ENCODE results near the gene MAN1B1.

Gene MAN1B1

GRCh38 chr9:137103206-137103999 lies 16.6 kb downstream of the MAN1B1 start:
- Histone ChIP-seq H3K4me3 (ENCODE audit: low read depth in 1 of 5, low read length in 5 of 5) (no peak overlapping the region), H3K4me1 (ENCODE audit: control insufficient read depth in 5 of 5, insufficient read depth in 5 of 5, low read length in 5 of 5) (no peaks in the 10 kb centered on the region), H3K27ac (ENCODE audit: low read depth, low read length) (no peak overlapping the region), H3K9me3 (ENCODE audit: control insufficient read depth in 5 of 5, low read length in 5 of 5) (no peaks in the 10 kb centered on the region), H3K36me3 (ENCODE audit: control insufficient read depth in 5 of 5, insufficient read depth in 5 of 5, low read length in 5 of 5) (peaks cover 0 to 96% (median 88%) of the 10 kb centered on the region in 5 donors), H3K9ac (ENCODE audit: low read length in 5 of 5) (no peak overlapping the region), H3K27me3 (ENCODE audit: control insufficient read depth in 5 of 5, insufficient read depth in 4 of 5, low read length in 5 of 5) (no peaks in the 10 kb centered on the region)

- no peak overlapping the region for H3K9ac ChIP-seq (ENCODE audit: low read length in 5 of 5)
- peaks cover 0 to 99% (median 95%) of the 10 kb centered on the region in 5 donors for H3K36me3 ChIP-seq (ENCODE audit: control insufficient read depth in 5 of 5, insufficient read depth in 5 of 5, low read length in 5 of 5)
- H3K27ac ChIP-seq (ENCODE audit: low read depth, low read length), result no peak overlapping the region
- no peak overlapping the region for H3K4me3 ChIP-seq (ENCODE audit: low read depth in 1 of 5, low read length in 5 of 5)
- H3K4me1 ChIP-seq (ENCODE audit: control insufficient read depth in 5 of 5, insufficient read depth in 5 of 5, low read length in 5 of 5), result no peaks in the 10 kb centered on the region
- no peaks in the 10 kb centered on the region for H3K27me3 ChIP-seq (ENCODE audit: control insufficient read depth in 5 of 5, insufficient read depth in 4 of 5, low read length in 5 of 5)
- no peaks in the 10 kb centered on the region for H3K9me3 ChIP-seq (ENCODE audit: control insufficient read depth in 5 of 5, low read length in 5 of 5)
These were observed 19.3 kb downstream of the MAN1B1 start for GRCh38 chr9:137105814-137106661.

- peaks cover 0 to 99% (median 90%) of the 10 kb centered on the region in 5 donors for H3K36me3 ChIP-seq (ENCODE audit: control insufficient read depth in 5 of 5, insufficient read depth in 5 of 5, low read length in 5 of 5)
- H3K9me3 ChIP-seq (ENCODE audit: control insufficient read depth in 5 of 5, low read length in 5 of 5), result no peaks in the 10 kb centered on the region
- H3K27me3 ChIP-seq (ENCODE audit: control insufficient read depth in 5 of 5, insufficient read depth in 4 of 5, low read length in 5 of 5), result no peaks in the 10 kb centered on the region
- H3K9ac ChIP-seq (ENCODE audit: low read length in 5 of 5), result no peak overlapping the region
- H3K4me1 ChIP-seq (ENCODE audit: control insufficient read depth in 5 of 5, insufficient read depth in 5 of 5, low read length in 5 of 5), result no peaks in the 10 kb centered on the region
- no peak overlapping the region for H3K27ac ChIP-seq (ENCODE audit: low read depth, low read length)
- H3K4me3 ChIP-seq (ENCODE audit: low read depth in 1 of 5, low read length in 5 of 5), result no peak overlapping the region
These were observed 20.0 kb downstream of the MAN1B1 start for GRCh38 chr9:137106662-137107250.

- Histone ChIP-seq H3K9ac (ENCODE audit: low read length in 5 of 5) (no peak overlapping the region), H3K9me3 (ENCODE audit: control insufficient read depth in 5 of 5, low read length in 5 of 5) (no peaks in the 10 kb centered on the region), H3K27me3 (ENCODE audit: control insufficient read depth in 5 of 5, insufficient read depth in 4 of 5, low read length in 5 of 5) (no peaks in the 10 kb centered on the region), H3K4me3 (ENCODE audit: low read depth in 1 of 5, low read length in 5 of 5) (no peak overlapping the region), H3K36me3 (ENCODE audit: control insufficient read depth in 5 of 5, insufficient read depth in 5 of 5, low read length in 5 of 5) (peaks cover 0 to 99% (median 88%) of the 10 kb centered on the region in 5 donors), H3K4me1 (ENCODE audit: control insufficient read depth in 5 of 5, insufficient read depth in 5 of 5, low read length in 5 of 5) (no peaks in the 10 kb centered on the region), H3K27ac (ENCODE audit: low read depth, low read length) (no peak overlapping the region)
These were observed 20.6 kb downstream of the MAN1B1 start for GRCh38 chr9:137107312-137107921.

- H3K4me1 ChIP-seq (ENCODE audit: control insufficient read depth in 5 of 5, insufficient read depth in 5 of 5, low read length in 5 of 5), result peaks cover 0 to under 1% (median 0%) of the 10 kb centered on the region in 5 donors
- no peaks in the 10 kb centered on the region for H3K9me3 ChIP-seq (ENCODE audit: control insufficient read depth in 5 of 5, low read length in 5 of 5)
- H3K36me3 ChIP-seq (ENCODE audit: control insufficient read depth in 5 of 5, insufficient read depth in 5 of 5, low read length in 5 of 5), result peaks cover 0 to 99% (median 88%) of the 10 kb centered on the region in 5 donors
- H3K4me3 ChIP-seq (ENCODE audit: low read depth in 1 of 5, low read length in 5 of 5), result no peak overlapping the region
- H3K27me3 ChIP-seq (ENCODE audit: control insufficient read depth in 5 of 5, insufficient read depth in 4 of 5, low read length in 5 of 5), result no peaks in the 10 kb centered on the region
- no peak overlapping the region for H3K27ac ChIP-seq (ENCODE audit: low read depth, low read length)
- no peak overlapping the region for H3K9ac ChIP-seq (ENCODE audit: low read length in 5 of 5)
These were observed 21.2 kb downstream of the MAN1B1 start for GRCh38 chr9:137107982-137108381.

- Histone ChIP-seq H3K9ac (ENCODE audit: low read length in 5 of 5) (no peak overlapping the region), H3K36me3 (ENCODE audit: control insufficient read depth in 5 of 5, insufficient read depth in 5 of 5, low read length in 5 of 5) (peaks cover 0 to 95% (median 82%) of the 10 kb centered on the region in 5 donors), H3K27me3 (ENCODE audit: control insufficient read depth in 5 of 5, insufficient read depth in 4 of 5, low read length in 5 of 5) (no peaks in the 10 kb centered on the region), H3K9me3 (ENCODE audit: control insufficient read depth in 5 of 5, low read length in 5 of 5) (no peaks in the 10 kb centered on the region), H3K27ac (ENCODE audit: low read depth, low read length) (no peak overlapping the region), H3K4me3 (ENCODE audit: low read depth in 1 of 5, low read length in 5 of 5) (no peak overlapping the region), H3K4me1 (ENCODE audit: control insufficient read depth in 5 of 5, insufficient read depth in 5 of 5, low read length in 5 of 5) (peaks cover 0 to 7% (median 4%) of the 10 kb centered on the region in 5 donors)
These were observed 21.9 kb downstream of the MAN1B1 start for GRCh38 chr9:137108608-137109249.

GRCh38 chr9:137109250-137110146 lies 22.7 kb downstream of the MAN1B1 start:
- no peak overlapping the region for H3K4me3 ChIP-seq (ENCODE audit: low read depth in 1 of 5, low read length in 5 of 5)
- H3K27me3 ChIP-seq (ENCODE audit: control insufficient read depth in 5 of 5, insufficient read depth in 4 of 5, low read length in 5 of 5), result no peaks in the 10 kb centered on the region
- H3K27ac ChIP-seq (ENCODE audit: low read depth, low read length), result no peak overlapping the region
- peaks cover 0 to 87% (median 76%) of the 10 kb centered on the region in 5 donors for H3K36me3 ChIP-seq (ENCODE audit: control insufficient read depth in 5 of 5, insufficient read depth in 5 of 5, low read length in 5 of 5)
- no peak overlapping the region for H3K9ac ChIP-seq (ENCODE audit: low read length in 5 of 5)
- H3K4me1 ChIP-seq (ENCODE audit: control insufficient read depth in 5 of 5, insufficient read depth in 5 of 5, low read length in 5 of 5), result peaks cover 0 to 7% (median 4%) of the 10 kb centered on the region in 5 donors
- H3K9me3 ChIP-seq (ENCODE audit: control insufficient read depth in 5 of 5, low read length in 5 of 5), result no peaks in the 10 kb centered on the region

GRCh38 chr9:137110147-137110910 lies 23.5 kb downstream of the MAN1B1 start:
- Histone ChIP-seq H3K27ac (ENCODE audit: low read depth, low read length) (no peak overlapping the region), H3K36me3 (ENCODE audit: control insufficient read depth in 5 of 5, insufficient read depth in 5 of 5, low read length in 5 of 5) (peaks cover 0 to 79% (median 68%) of the 10 kb centered on the region in 5 donors)

More at GRCh38 chr9:137110147-137110910, 23.5 kb downstream of the MAN1B1 start:
- H3K9me3 ChIP-seq (ENCODE audit: control insufficient read depth in 5 of 5, low read length in 5 of 5), result no peaks in the 10 kb centered on the region
- no peak overlapping the region for H3K9ac ChIP-seq (ENCODE audit: low read length in 5 of 5)
- peaks cover 0 to 15% (median 11%) of the 10 kb centered on the region in 5 donors for H3K4me1 ChIP-seq (ENCODE audit: control insufficient read depth in 5 of 5, insufficient read depth in 5 of 5, low read length in 5 of 5)
- H3K4me3 ChIP-seq (ENCODE audit: low read depth in 1 of 5, low read length in 5 of 5), result no peak overlapping the region
- peaks cover 0 to under 1% (median 0%) of the 10 kb centered on the region in 5 donors for H3K27me3 ChIP-seq (ENCODE audit: control insufficient read depth in 5 of 5, insufficient read depth in 4 of 5, low read length in 5 of 5)
